NCI-H2227 (cell line): ENCODE results near the gene DNPEP.

ENCODE experiments used
- DNase-seq: peaks from one replicate; lab custom pipeline; 2025; ENCODE audit not compliant: unreplicated experiment; lab: John Stamatoyannopoulos, UW

DNPEP gene

DNA sequence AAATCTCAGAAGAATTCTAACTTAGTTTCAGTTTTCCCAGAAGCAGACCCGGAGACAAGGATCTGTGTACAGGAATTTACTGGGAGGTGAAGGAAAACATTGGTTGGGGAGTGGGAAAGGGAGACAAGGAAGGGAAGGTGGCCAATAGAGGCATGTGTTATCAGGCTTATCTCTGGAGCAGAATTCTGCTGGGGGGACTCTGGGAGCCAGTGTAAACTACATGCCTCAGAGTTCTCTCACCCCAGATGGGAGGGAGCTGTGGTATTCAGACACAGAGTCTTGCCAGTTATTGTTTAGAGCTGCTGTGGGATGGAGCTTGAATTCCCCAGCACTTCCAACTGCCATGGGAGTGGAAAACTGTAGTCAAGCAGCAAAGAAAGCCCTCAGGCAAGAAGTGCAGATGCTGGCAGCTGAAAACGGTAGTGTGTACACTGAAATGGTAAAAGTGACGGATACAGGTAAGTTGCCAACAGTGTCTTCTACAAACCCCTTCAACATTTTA is 19.0 kb downstream of the DNPEP start:
- DNase-seq, result no peak

- no peak for DNase-seq
These were observed 25.1 kb downstream of the DNPEP start for GRCh38 chr2:219362524-219363164.

DNA sequence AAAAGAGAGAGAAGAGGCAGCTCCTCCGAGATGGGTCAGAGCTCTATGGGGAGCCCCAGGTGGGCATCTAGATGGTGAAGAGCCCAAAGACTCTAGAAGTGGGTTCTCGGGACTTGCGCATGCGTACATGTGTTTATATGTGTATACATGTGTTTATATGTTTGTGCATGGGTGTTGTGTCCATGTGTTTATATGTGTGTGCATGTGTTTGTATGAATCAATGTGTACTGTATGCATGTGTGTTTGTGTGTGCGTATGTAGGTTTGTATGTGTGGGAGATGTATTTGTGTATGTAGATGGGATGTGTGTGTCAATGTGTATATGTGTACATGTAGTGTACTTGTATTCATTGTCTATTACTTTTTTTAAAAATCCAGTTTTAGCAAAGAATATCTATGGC is 25.6 kb downstream of the DNPEP start:
- DNase-seq, result no peak

DNA sequence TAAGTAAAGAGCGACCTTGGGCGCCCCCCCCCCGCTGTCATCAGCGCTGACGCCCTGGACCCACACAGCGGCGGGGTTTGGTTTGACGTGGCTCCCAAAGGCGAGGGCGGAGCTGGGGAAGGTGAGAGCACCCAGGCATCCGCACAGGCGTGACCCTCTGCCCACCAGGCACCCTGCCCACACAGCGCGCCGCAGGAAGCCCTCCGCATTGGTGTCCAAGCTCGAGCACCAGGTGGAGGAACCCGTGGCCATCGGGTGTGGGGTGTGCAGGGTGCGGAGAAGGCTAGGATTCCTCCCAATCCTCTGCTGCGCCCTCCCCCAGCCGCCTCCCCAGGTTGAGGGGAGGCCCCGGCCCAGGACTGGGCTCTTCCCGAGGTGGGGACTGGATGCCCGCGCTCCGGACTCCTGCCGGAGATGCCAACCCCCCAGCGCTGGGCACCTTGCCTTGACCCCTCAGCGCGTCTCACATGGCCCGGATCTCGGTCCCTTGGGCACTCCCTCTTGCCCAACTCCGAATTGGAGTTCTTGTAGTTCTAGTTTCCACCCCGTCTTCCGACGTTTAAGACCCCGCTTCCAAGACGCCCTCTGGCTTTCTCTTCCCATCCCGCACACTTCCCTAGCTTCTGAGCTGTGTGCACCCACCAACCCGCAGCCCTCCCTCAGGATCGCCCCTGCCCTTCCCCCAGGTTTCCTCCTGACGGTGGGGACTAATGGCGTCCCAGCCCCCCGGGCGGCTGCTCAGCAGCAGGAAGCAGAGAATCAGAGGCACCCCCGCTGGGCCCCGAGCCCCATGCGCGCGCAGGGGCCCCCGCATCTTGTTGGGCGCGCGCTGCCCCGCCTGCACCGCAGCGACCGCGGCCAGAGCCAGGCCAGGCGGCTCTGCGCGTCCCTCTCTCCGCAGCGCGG is 29.3 kb downstream of the DNPEP start:
- peak; percentile 19 for DNase-seq

- no peak for DNase-seq
These were observed 30.9 kb downstream of the DNPEP start for GRCh38 chr2:219356834-219357233.

GRCh38 chr2:219354582-219354981 is 33.1 kb downstream of the DNPEP start:
- DNase-seq, result no peak

DNA sequence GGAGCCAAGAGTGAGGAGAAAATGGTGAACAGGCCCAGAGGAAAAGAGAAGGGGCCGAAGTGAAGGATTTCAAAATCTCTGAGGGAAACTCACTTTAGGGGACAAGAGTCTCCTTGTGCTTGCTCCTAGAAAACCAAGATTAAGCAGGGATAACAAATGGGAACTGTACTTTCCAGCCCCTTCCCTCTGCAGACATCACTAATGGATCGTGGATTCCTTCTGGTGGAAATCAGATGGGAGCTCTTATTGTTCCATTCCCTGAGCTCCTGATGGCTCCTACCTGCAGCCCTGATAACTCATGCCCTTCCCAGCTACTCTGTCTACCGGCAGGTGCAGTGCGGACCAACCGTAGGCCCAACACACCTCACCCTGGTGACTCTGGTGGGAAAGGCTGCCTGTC is 34.6 kb downstream of the DNPEP start:
- no peak for DNase-seq

GRCh38 chr2:219352448-219353023 is 35.2 kb downstream of the DNPEP start:
- peak; percentile 87 for DNase-seq

GRCh38 chr2:219350710-219351221 is 36.9 kb downstream of the DNPEP start:
- peak; percentile 71 for DNase-seq

DNA sequence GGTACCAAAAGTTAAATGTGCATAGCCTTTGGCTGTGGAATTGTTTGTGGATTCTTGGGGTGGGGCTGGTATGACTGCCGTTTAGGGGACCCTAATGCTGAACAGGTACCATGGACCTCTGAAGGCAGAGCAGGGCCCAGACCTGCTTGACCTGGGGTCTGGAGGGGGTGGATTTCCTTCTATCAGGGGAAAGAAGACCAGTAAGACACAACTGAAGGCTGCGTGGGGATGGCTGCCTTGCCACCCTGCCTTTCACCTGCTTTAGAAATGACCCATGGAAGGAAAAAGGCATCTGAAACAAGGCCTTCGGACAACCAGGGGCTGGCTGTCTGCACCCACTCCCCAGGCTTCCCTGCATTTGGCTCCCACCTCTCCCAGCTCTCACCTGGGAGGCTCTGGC is 37.5 kb downstream of the DNPEP start:
- DNase-seq, result no peak

DNA sequence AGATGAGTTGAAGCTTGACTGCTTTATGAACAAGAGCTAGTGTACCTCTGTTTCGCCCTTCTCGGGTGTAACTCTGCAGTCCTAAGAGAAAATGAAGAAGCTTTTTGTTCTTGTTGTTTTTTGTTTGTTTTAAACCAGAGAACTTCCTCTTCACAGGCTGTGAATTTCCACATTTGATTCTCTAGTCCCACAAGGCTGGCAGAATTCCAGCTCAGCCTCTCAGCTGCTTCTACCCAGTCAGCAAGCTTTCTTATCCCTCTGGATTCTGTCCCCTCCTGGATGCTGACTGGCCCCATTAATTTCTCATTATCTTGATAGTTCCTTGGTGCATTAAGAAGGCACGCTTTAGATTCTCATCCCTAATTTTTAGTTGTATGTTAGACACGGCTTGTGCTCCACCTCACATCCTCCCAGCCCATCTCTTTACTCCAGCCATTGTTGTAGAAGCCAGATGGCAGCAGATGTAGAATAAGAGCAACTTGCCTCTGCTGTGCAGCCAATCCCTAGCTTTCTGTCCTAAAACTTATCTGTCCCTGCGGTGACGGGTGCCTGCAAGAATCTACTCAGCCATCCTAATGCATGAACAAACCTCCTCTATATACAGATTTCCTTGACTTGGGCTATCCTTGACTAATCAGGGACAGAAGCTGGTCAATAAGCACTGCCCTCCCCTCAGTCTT is 42.8 kb downstream of the DNPEP start:
- DNase-seq, result peak; percentile 59

GRCh38 chr2:219335373-219335786 is 52.3 kb downstream of the DNPEP start:
- peak; percentile 89 for DNase-seq

DNA sequence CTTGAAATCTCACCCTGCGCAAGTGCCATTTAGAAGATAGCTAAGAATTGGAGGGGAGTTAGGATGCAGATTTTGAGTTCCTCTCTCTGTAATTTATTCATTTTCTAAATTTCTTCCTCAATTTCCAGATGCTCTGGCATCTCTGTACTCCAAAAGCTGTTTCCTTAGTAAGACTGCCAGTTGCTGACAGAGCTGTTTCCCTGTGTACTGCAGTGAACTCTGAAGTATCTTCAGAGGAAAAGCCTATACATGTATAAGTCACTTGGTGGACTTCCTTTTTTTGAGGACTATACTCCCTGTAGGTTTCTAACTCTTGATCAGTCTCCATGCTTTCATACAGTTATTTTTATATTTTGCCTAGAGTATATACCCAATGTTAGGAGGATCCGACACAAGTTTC is 53.6 kb downstream of the DNPEP start:
- no peak for DNase-seq

- DNase-seq, result no peak
These were observed 55.2 kb downstream of the DNPEP start, which contains the start of gene RESP18 for GRCh38 chr2:219332542-219332941. TSS of gene RESP18 (minus strand) at chr2:219332744.

DNA sequence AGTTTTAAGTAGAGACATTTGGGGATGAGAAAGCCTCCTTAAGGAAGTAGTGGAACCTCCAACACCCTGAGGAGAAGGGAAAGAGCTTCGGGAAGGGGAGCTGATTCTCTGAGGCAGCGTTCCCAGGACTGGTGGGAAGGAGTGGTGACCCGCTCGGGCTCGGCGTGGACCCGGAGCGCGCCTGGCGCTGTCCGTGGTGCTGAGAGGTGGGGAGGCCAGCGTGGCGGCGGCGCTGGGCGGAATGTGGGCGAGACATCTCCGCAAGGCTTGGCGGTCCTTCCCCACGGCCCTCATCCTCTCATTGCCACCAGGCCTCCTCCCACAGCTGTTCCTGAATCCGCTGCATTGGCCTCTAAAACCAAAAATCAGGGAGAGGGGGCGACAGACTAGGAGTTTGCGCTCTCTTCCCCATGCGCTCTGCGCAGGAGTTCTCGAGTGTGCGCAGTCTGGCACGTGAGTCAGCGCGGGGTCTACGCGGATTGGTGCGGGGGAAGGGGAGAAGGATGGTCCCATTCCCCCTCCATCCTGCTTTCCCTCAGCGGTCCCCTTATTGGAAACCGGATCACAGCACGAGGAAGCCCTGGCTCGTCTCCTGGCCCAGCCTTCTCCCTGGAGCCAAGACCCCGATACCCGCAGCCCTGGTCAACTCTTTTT is 56.0 kb downstream of the DNPEP start:
- DNase-seq, result no peak

DNA sequence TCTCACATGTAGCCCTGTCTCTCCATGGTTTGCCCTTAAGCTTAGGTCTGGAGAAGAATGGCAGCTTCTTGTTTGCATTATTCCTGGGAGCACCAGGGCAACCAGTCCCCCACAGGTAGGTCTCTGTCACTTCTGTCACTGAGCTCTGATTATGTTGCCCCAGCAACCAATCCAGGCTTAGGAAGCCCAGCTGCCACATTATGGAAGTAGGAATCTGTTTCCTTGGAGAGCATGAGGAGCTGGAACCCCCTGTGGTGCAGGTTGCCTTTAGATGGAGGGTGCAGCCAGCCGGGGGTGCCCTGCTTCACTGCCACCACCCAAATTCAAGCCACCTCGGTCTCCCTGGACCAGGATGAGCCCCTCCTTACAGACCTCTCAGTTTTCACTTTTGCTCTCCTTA is 60.0 kb downstream of the DNPEP start:
- peak; percentile 12 for DNase-seq

DNA sequence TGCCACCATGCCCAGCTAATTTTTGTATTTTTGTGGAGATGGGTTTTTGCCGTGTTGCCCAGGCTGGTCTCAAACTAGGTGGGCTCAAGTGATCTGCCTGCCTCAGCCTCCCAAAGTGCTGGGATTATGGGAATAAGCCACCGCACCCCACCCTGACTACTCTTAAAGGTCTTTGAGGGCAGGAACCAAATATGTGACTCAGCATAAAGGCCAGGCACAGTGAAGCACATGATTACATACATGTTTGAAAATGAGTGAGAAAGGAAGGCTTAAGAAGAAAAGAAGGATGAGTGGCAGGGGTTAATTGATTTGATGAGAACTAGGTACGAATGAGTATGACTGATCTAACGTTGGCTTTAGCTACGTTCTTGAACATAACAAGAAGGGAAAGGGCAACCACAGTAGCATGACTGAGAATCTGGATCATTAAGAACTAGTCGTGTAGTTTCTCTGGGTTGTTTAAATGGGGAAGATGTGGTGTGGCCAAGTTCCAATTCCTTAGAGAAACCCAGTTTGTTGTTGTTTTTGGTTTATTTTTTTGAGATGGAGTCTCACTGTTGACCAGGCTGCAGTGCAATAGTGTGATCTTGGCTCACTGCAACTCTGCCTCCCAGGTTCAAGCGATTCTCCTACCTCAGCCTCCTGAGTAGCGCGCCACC is 61.9 kb downstream of the DNPEP start:
- no peak for DNase-seq

DNA sequence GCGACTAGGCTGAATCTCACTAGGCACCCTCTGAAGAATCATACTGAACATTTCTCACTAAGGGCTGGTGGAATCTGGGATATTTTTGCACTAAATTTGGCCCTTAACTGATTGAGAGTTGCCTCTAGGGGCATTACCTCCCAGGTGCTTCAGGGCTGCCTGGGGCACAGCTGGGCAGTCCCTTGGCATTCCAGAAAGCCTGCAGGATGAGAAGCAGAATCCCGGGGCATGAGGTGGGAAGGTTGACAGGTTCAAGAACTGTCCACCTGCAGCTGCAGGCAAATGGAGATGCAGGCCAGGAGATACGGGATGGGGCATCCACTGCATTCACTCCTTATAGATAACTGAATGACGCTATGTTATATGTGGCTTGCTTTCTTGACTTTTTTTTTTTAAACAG is 62.6 kb downstream of the DNPEP start:
- DNase-seq, result no peak

GRCh38 chr2:219323434-219323833 is 64.3 kb downstream of the DNPEP start:
- DNase-seq, result no peak
